RWPE1 (cell line): ENCODE results near the gene SLC12A4.
A peak's percentile ranks its signal among the peaks of the same experiment; 100 is the strongest.

Experiments
- CTCF ChIA-PET: fragments of 350-600 bp; sonication (Branson Sonifier 250); formaldehyde crosslinking; extraction: SDS; loops from one replicate; lab custom pipeline; 2021; lab: Yijun Ruan, JAX
- POLR2A ChIA-PET: fragments of 400-600 bp; formaldehyde crosslinking; extraction: SDS; loops from one replicate; lab custom pipeline; 2020; ENCODE audit warnings: antibody characterized with exemption; ENCODE audit not compliant: low non-redundant PET; lab: Yijun Ruan, JAX
- DNase-seq: peaks from one replicate; pipeline ENCODE4 v3.0.0; 2012; ENCODE audit warnings: low spot score
- H3K27ac ChIP-seq: fragments of 450-650 bp; 2 replicates; pipeline ENCODE4 v1.5.1; 2017
- CTCF ChIP-seq: fragments of 450-650 bp; conservative IDR thresholded peaks from 2 replicates; pipeline ENCODE4 v1.5.1; 2017; ENCODE audit warnings: low read depth, mild to moderate bottlenecking

Gene SLC12A4

GRCh38 chr16:67907397-67908180 lies 60.8 kb downstream of the SLC12A4 start:
- H3K27ac ChIP-seq: peak overlapping the region; percentile 9; the same call in 1 of the 2 replicates
- ChIA-PET POLR2A (no interaction called here), CTCF (interaction anchor here (0.6 to 1.9 kb wide), 2 partner anchors 91 to 582 kb away, joined by 5 to 6 read pairs; no protein-coding TSS in a partner anchor)
- TF ChIP-seq CTCF: no peak
- no peak for DNase-seq

GRCh38 chr16:67902831-67903230 lies 65.6 kb downstream of the SLC12A4 start:
- POLR2A ChIA-PET: no interaction called here
- CTCF ChIA-PET: interaction anchor here (0.6 kb wide), 1 partner anchor 29 kb away, joined by 3 read pairs; no protein-coding TSS in a partner anchor

GRCh38 chr16:67901734-67902133 lies 66.7 kb downstream of the SLC12A4 start:
- no peak for DNase-seq
- CTCF ChIA-PET: no interaction called here
- TF ChIP-seq CTCF: no peak
- POLR2A ChIA-PET: no interaction called here
- H3K27ac ChIP-seq: no peak overlapping the region

More at GRCh38 chr16:67902831-67903230, 65.6 kb downstream of the SLC12A4 start:
- H3K27ac ChIP-seq: no peak overlapping the region
- DNase-seq: no peak
- TF ChIP-seq CTCF: no peak

GRCh38 chr16:67897231-67897630 lies 71.2 kb downstream of the SLC12A4 start:
- DNase-seq: no peak
- ChIA-PET CTCF (interaction anchor here (1.2 kb wide), 1 partner anchor 81 kb away, joined by 3 read pairs; no protein-coding TSS in a partner anchor), POLR2A (no interaction called here)
- H3K27ac ChIP-seq: peak overlapping the region; percentile 72
- TF ChIP-seq CTCF: no peak

GRCh38 chr16:67893743-67894399 lies 74.6 kb downstream of the SLC12A4 start:
- H3K27ac ChIP-seq: peak overlapping the region; percentile 83
- CTCF ChIA-PET: interaction anchor here (0.7 to 1.0 kb wide), 2 partner anchors 17 to 33 kb away, joined by 3 read pairs; no protein-coding TSS in a partner anchor
- no peak for TF ChIP-seq CTCF
- POLR2A ChIA-PET: no interaction called here
- DNase-seq: peak; percentile 31
